Measurements from ENCODE around the gene ABHD17A.

- TF ChIP-seq EZH2 (IDR thresholded peaks at IDR 0.05; ENCODE audit: low read length, unreplicated experiment) (no peak), CTCF (conservative IDR thresholded peaks at IDR 0.05; ENCODE audit: low read depth, low read length) (no peak), EZH2phosphoT487 (IDR thresholded peaks at IDR 0.05; ENCODE audit: borderline replicate concordance, low read length) (no peak)
Observed at GRCh38 chr19:1889907-1890306, 4.6 kb upstream of the ABHD17A start.

Measured in PC-3 (cell line).